Ramos (cell line): ENCODE measurements around the gene ELAVL2.
"Not testable (repeated sequence)": the region's sequence is repeated elsewhere in the genome, so short reads cannot be mapped to it uniquely, and the experiment has no call there.

Source experiments
- in situ Hi-C: fragments of 300-500 bp; cut with MboI; formaldehyde crosslinking; loops from one replicate; pipeline ENCODE4 v1.14.3; 2022; ENCODE audit warnings: low sequenced_read_pairs; ENCODE audit not compliant: unreplicated experiment

The ELAVL2 gene

DNA sequence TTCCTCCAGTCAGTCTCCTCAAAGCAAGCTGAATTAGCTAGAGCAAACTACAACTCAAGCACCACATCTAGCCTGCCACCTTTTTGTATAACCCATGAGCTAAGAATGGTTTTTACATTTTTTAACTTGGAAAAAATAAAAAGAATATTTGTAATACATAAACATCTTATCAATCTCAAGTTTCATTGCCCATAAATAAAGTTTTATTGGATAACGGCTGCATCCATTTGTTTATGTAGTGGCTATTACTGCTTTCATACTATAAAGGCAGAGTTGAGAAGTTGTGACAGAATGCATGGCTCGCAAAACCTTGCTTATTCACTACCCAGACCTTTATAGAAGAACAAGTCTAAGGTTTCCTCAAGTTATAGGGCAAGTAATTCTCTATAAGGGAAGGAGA, 95.7 kb downstream of the ELAVL2 start:
- in situ Hi-C loops: no loop called here

GRCh38 chr9:23728736-23729135, 97.3 kb downstream of the ELAVL2 start:
- in situ Hi-C loops: no loop called here

DNA sequence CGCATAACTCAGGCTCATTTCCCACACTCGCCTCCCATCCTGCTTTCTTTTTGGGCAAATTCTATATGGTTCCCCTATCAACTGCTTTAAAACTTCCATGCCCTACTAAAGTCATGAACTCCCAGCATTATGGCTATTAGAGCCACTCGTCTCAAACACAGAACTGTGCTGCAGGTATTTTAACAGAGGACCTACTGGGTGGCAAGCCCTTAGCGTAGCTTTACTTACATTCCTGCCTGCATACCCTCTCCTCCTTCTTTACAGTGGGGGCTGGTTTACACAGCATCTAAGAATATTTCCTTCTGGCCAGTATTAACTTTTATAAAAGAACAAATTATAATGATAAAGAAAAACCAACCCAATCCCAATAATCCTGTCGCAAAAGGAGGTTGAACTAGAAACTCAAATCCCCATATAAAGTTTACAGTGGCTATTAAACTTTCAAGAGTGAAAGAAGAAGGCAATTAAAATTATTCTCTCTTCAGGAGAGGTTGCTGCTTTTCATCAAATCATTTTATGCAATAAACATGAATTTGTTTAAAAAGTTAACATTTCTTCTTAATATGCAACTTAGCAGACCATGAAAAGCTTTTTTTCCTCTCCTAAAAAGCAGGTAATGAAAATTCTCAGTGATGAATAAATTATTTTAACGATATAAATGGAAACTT, 100.6 kb downstream of the ELAVL2 start:
- in situ Hi-C loops: no loop called here

DNA sequence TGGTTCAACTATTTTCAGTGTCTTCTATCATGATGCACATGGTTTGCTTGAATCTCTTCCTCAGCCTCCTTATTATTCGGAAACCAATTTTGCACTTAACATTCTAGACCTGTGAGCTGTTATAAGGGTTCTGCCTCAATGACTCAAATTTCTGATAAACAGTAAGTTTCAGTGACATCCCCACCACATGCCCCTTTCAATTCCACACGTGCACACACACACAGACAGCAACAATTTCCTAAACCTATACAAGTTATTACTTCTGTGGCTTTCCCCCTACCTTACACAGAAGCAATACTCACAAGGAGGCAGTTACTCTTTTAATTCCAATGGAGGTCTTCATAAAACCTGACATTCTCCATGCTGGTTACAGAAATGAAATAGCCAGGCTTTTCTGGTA, 102.4 kb downstream of the ELAVL2 start:
- in situ Hi-C loops: no loop called here

- in situ Hi-C loops: not testable (repeated sequence)
Observed at GRCh38 chr9:23723048-23723447, 103.0 kb downstream of the ELAVL2 start.

GRCh38 chr9:23721466-23721865, 104.6 kb downstream of the ELAVL2 start:
- in situ Hi-C loops: no loop called here

GRCh38 chr9:23717505-23717904, 108.5 kb downstream of the ELAVL2 start:
- in situ Hi-C loops: no loop called here

DNA sequence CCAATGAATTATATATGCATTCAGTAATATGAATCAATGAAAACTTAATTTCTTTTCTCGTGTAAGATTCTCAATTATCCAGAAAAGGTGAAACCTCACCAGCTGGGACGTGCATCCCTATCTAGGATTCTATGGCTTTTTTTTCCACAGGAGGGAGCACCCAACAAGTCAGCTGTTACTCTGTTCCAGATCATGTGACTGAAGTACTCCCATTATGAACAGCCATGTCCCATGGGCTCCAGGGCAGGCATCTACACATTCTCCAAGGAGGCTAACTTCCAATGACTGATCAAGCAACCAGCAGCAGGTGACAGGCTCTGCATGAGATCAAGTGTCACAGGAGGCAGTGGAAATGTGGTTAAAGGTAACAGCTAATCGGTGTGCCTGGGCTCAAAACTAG, 118.8 kb downstream of the ELAVL2 start:
- in situ Hi-C loops: no loop called here

GRCh38 chr9:23702311-23702922, 123.6 kb downstream of the ELAVL2 start:
- in situ Hi-C loops: no loop called here

GRCh38 chr9:23701291-23701690, 124.7 kb downstream of the ELAVL2 start:
- in situ Hi-C loops: no loop called here

DNA sequence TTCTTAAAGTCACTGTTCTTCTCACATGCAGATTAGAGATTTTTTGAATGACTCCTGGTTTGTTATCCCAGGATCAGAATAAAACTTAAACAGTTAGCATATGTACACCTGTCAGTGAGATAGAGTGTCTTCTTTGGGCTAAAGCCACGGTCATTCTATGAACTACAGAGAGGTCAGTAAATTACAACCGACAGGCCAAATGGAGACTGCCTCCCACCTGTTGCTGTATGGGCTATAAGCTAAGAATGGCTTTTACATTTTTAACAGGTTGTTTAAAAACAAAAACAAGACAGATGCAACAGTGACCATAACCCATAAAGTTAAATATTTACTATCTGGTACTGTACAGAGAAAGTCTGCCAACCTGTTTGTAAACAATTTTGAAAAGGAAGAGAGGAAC, 125.7 kb downstream of the ELAVL2 start:
- in situ Hi-C loops: no loop called here

GRCh38 chr9:23698161-23698560, 127.9 kb downstream of the ELAVL2 start:
- in situ Hi-C loops: no loop called here

DNA sequence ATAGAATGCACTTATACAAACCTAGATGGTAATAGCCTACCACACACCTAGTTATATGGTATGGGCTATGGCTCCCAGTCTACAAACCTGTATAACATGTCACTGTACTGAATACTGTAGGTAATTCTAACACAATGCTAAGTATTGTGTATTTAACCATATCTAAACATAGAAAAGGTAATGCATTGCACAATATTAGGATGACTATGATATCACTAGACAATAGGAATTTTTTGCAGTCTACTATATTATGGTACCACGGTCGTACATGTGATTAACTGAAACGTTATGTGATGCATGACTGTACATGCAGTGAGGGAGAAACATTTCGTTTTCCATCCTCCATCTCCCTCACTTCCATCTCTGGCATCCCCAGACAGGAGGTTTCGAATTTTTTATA, 130.5 kb downstream of the ELAVL2 start:
- in situ Hi-C loops: no loop called here

DNA sequence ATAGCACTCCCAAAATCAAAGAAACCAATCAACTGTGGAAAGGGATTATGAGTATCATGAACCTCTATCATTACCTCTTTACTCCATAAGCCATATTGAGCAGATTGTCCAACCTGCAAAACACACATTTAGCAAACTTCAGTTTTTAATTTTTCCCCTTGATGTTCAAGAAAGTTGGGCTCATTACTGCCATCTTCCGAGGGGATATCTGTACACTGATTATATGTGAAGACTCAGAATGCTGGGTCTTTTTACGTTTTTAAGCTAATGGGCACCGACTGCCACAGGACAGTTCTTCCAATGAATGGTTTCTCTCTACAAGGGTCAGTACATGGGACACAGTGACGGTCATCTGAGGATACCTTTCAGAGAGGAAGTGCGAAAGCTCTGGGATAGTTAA, 132.7 kb downstream of the ELAVL2 start:
- in situ Hi-C loops: no loop called here

DNA sequence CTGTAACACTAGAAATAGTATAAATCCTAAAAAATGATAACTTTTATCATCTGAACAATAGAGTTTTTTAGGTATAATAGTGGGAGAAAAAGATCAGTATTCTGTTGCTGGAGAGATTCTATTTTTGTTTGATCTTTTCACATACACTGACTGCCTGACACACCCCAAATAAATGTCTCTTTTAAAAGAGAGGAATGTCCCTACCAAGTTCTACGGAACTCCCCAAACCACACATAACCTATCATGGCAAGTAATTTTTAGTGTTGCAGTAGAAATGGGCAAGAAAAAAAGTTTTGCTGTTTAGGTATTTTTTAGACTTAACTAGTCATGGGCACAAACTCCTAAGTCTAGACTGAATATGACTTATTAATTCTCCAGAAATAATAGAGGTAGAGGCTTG, 139.1 kb downstream of the ELAVL2 start:
- in situ Hi-C loops: no loop called here

DNA sequence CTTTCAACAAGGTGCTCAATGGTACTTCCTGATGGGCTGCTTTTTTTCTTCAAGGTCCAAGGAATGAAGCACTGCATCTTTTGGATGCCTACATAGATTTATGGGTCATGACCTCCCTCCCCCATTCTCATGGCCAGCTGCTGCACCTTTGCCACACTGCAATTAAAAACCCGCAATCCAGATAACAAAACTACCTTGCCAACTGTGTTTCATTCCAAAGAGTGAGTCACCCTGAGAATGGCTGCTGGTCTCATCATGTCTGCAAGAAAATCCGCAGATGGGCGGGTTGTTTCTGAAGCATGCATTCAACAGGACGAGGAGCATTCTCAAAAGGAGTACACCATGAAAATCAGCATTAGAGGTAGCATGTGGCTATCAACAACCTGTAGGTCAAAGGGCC, 139.8 kb downstream of the ELAVL2 start:
- in situ Hi-C loops: no loop called here

DNA sequence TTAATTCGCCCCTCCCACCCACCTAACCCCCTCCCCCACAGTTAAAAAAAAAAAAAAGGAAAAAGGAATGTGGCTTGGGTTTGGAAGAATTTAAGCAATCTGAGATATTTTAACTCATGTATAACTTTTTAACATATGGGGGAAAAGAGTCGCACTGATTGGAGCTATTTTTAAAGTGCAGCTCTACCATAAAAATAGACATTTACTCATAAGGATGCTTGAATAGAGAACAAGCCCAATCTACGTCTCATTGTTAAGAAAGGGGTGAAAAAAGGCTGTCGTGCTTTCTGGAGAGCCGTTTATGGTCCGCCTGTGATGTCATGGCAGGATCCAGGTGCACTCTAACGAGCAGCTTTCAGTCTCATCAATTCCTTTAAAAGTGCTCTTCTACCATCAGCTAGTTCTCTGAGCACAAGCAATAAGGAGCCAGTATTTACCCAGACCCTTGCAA, 142.4 kb downstream of the ELAVL2 start:
- in situ Hi-C loops: no loop called here

DNA sequence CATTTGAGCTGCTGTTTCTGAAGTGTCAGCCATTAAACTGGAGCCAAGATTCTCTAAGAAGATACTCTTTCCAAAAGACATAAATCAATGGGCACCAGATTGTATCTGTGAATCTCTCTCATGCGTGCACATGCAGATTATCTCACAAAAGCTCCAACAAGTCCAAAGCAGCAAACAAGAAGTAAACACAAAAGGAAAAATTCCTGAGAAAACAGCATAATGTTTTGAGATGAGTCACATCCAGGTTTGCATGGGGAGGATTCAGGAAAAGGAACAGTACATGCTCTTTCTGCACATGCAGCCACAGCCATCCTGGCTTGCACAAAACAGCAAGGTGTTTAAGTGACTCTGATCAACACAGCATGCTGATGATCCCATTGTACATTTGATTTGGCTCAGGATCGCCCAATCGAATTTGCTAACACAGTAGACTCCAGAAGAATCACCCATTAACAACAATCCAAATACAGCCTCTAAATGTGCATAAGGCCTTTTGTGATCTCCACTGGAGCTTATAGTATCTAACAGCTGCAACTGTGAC, 143.1 kb downstream of the ELAVL2 start:
- in situ Hi-C loops: no loop called here

GRCh38 chr9:23682352-23682751, 143.7 kb downstream of the ELAVL2 start:
- in situ Hi-C loops: no loop called here

DNA sequence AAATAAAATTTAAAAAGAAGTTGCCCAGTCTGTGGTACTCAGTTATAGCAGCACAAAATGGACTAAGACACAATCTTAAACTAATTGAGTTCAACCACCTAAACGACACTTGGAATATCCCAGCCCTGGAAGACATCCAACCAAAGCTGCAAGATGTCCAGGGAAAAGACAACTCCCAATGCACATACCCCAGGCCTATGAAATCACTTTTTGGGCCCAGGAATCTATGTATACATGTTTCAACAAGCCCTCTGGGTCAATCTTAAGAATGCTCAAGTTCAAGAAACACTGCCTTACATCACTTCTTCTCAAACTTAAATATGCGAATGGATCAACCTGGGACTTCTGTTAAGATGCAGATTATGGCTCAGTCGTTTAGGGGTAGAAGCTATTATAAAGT, 148.6 kb downstream of the ELAVL2 start:
- in situ Hi-C loops: no loop called here

DNA sequence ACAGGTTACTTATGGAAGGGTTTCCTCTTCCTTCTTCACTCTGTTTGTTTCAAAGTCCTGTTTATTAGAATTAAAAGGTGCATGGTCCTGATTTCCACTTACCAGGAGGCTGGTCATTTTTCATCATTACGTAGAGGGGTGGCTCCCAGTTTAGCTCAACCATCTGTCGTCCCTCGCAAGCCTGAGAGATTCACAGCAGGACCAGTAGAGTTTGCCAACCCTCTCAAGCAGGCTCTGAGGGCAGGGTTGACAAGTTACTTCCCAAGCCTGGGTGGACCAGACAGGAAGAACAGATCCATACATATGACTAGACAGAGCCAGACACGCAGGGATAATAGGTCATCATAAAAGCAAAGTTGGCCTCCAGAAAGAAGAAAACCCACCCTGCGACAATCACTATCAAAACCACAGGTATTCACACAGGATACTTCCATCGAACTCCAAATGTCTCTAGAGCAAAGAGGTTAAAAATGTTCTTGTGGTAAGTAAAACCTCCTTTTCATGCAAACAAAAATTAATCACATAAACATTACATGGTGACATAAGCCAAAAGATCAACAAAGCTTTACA, 151.9 kb downstream of the ELAVL2 start:
- in situ Hi-C loops: no loop called here

DNA sequence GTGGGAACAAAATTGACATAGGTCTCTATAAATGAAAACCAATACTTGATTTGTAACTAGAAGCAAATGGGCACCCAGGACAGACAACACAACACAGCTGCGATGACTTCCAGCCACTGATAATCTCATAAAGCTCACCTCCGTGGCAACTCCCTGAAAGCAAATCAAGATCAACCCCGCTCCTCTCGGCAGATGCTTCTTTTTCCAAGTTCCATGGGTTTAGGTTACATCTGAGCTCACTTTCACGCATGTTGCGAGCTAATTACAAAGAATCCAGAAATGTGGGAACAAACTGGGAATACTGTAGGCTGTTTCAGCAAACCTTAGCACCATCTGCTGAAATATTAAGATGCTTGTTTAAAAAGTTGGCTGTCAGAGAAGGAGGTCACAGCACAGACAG, 153.9 kb downstream of the ELAVL2 start:
- in situ Hi-C loops: no loop called here
